Osteoblast (primary cell): ENCODE results near the gene L1TD1. TPM values are rescaled to one million over a fixed set of nuclear protein-coding genes. Genes with fewer than 3 reads are reported as not detected.
"Not testable (repeated sequence)": the region's sequence is repeated elsewhere in the genome, so short reads cannot be mapped to it uniquely, and the experiment has no call there.

Experiments
- DNase-seq: peaks from one replicate; pipeline ENCODE4 v3.0.0; 2011; ENCODE audit warnings: low spot score, mixed read lengths; ENCODE audit not compliant: insufficient read length; ENCODE audit errors: missing footprints
- H2AFZ ChIP-seq: 2 replicates; pipeline ENCODE4 v1.6.0; 2011; ENCODE audit warnings: mild to moderate bottlenecking, low read length
- H3K27ac ChIP-seq: 2 replicates; pipeline ENCODE4 v1.5.1; 2011; ENCODE audit warnings: mild to moderate bottlenecking, low read depth, low read length, moderate library complexity
- H3K27me3 ChIP-seq: 2 replicates; pipeline ENCODE4 v1.6.0; 2012; ENCODE audit warnings: mild to moderate bottlenecking, control low read depth, inconsistent platforms, low read length, moderate library complexity; ENCODE audit not compliant: insufficient read depth
- H3K36me3 ChIP-seq: 2 replicates; pipeline ENCODE4 v1.5.1; 2011; ENCODE audit warnings: mild to moderate bottlenecking, low read length, control low read depth, moderate library complexity; ENCODE audit not compliant: insufficient read depth
- H3K4me1 ChIP-seq: 2 replicates; pipeline ENCODE4 v1.5.1; 2011; ENCODE audit warnings: mild to moderate bottlenecking, low read length, control low read depth, moderate library complexity; ENCODE audit not compliant: insufficient read depth
- H3K4me2 ChIP-seq: 2 replicates; pipeline ENCODE4 v1.6.0; 2011; ENCODE audit warnings: mild to moderate bottlenecking, low read length; ENCODE audit not compliant: insufficient read depth
- H3K4me3 ChIP-seq: fragments of 200-600 bp; sonication (generic); 3 replicates; pipeline ENCODE4 v1.5.1; 2012; ENCODE audit warnings: mild to moderate bottlenecking, low read length, inconsistent platforms; ENCODE audit not compliant: insufficient read depth
- H3K79me2 ChIP-seq: 2 replicates; pipeline ENCODE4 v1.6.0; 2012; ENCODE audit warnings: mild to moderate bottlenecking, low read length, control low read depth, inconsistent platforms; ENCODE audit not compliant: insufficient read depth
- H3K9me3 ChIP-seq: 2 replicates; pipeline ENCODE4 v1.5.1; 2011; ENCODE audit warnings: low read depth, low read length, control low read depth
- H4K20me1 ChIP-seq: 2 replicates; pipeline ENCODE4 v1.6.0; 2012; ENCODE audit warnings: mild to moderate bottlenecking, low read length, control low read depth; ENCODE audit not compliant: insufficient read depth
- total RNA-seq: library from RNA; depleted of rRNA; stranded (reverse); fragments of >200 nt; gene quantifications from 2 replicates; pipeline ENCODE4 v1.2.3, GENCODE V29; 2012
- TF ChIP-seq, protein P1 (sequence below): IDR thresholded peaks from 2 replicates; pipeline ENCODE4 v1.5.1; 2011; ENCODE audit warnings: mild to moderate bottlenecking, low read depth, low read length, moderate library complexity; ENCODE audit errors: extremely low read depth

The L1TD1 gene, protein sequence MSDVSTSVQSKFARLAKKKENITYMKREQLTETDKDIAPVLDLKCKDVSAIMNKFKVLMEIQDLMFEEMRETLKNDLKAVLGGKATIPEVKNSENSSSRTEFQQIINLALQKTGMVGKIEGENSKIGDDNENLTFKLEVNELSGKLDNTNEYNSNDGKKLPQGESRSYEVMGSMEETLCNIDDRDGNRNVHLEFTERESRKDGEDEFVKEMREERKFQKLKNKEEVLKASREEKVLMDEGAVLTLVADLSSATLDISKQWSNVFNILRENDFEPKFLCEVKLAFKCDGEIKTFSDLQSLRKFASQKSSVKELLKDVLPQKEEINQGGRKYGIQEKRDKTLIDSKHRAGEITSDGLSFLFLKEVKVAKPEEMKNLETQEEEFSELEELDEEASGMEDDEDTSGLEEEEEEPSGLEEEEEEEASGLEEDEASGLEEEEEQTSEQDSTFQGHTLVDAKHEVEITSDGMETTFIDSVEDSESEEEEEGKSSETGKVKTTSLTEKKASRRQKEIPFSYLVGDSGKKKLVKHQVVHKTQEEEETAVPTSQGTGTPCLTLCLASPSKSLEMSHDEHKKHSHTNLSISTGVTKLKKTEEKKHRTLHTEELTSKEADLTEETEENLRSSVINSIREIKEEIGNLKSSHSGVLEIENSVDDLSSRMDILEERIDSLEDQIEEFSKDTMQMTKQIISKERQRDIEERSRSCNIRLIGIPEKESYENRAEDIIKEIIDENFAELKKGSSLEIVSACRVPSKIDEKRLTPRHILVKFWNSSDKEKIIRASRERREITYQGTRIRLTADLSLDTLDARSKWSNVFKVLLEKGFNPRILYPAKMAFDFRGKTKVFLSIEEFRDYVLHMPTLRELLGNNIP
- 0.29 TPM in 1 of 2 replicates, not detected in the other for total RNA-seq

GRCh38 chr1:62194651-62195544 is at the start of gene L1TD1:
Gene L1TD1 (plus strand): TSS chr1:62194849. CDS start chr1:62206629, 11,780 bp downstream.
- H3K4me1 ChIP-seq, result no peaks in the 10 kb centered on the region
- H2AFZ ChIP-seq, result no peak within 1 kb of the TSS
- no peaks in the 10 kb centered on the region for H3K9me3 ChIP-seq
- TF ChIP-seq, protein P1, sequence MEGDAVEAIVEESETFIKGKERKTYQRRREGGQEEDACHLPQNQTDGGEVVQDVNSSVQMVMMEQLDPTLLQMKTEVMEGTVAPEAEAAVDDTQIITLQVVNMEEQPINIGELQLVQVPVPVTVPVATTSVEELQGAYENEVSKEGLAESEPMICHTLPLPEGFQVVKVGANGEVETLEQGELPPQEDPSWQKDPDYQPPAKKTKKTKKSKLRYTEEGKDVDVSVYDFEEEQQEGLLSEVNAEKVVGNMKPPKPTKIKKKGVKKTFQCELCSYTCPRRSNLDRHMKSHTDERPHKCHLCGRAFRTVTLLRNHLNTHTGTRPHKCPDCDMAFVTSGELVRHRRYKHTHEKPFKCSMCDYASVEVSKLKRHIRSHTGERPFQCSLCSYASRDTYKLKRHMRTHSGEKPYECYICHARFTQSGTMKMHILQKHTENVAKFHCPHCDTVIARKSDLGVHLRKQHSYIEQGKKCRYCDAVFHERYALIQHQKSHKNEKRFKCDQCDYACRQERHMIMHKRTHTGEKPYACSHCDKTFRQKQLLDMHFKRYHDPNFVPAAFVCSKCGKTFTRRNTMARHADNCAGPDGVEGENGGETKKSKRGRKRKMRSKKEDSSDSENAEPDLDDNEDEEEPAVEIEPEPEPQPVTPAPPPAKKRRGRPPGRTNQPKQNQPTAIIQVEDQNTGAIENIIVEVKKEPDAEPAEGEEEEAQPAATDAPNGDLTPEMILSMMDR, result no peak
- no peaks in the 10 kb centered on the region for H3K79me2 ChIP-seq
- H4K20me1 ChIP-seq, result no peaks in the 10 kb centered on the region
- no peak within 1 kb of the TSS for H3K4me2 ChIP-seq
- H3K27me3 ChIP-seq, result peaks cover 4% of the 10 kb centered on the region
- no peaks in the 10 kb centered on the region for H3K36me3 ChIP-seq
- peak; percentile 84 for DNase-seq
- no peak within 1 kb of the TSS for H3K27ac ChIP-seq
- no peak within 1 kb of the TSS for H3K4me3 ChIP-seq

DNA sequence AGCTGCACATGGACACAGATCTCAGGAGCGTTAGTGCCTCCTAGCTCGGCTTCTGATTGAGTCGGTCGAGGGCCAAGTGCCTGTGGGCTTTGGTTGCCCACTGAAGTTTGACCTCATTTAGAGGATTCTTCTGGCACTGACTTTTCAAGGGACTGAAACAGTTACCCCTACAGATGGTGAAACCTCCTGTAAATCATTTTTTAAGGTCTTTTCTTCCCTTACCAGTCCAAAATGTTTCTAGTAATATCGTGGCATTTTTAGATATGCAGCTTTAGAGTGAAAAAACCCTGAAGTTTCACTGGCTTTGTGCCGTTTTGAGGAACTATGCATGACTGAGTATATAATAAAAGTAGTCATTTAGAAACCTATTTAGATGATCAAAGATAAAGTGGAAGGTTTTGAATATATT is 34.7 kb upstream of the L1TD1 start:
- TF ChIP-seq, protein P1, result no peak
- Histone ChIP-seq H3K9me3 (no peaks in the 10 kb centered on the region), H4K20me1 (no peaks in the 10 kb centered on the region), H2AFZ (no peak overlapping the region), H3K4me3 (no peak overlapping the region), H3K4me2 (no peak overlapping the region), H3K79me2 (no peaks in the 10 kb centered on the region), H3K4me1 (no peaks in the 10 kb centered on the region), H3K27ac (no peak overlapping the region), H3K27me3 (no peaks in the 10 kb centered on the region), H3K36me3 (no peaks in the 10 kb centered on the region)
- DNase-seq, result no peak

- Histone ChIP-seq H3K4me1 (no peaks in the 10 kb centered on the region), H3K4me3 (no peak overlapping the region), H3K79me2 (no peaks in the 10 kb centered on the region), H3K9me3 (no peaks in the 10 kb centered on the region), H3K4me2 (no peak overlapping the region), H3K27me3 (no peaks in the 10 kb centered on the region), H3K36me3 (no peaks in the 10 kb centered on the region), H2AFZ (no peak overlapping the region), H3K27ac (no peak overlapping the region), H4K20me1 (no peaks in the 10 kb centered on the region)
- TF ChIP-seq, protein P1, result no peak
- no peak for DNase-seq
Measured at GRCh38 chr1:62161711-62162110, 32.9 kb upstream of the L1TD1 start.

DNA sequence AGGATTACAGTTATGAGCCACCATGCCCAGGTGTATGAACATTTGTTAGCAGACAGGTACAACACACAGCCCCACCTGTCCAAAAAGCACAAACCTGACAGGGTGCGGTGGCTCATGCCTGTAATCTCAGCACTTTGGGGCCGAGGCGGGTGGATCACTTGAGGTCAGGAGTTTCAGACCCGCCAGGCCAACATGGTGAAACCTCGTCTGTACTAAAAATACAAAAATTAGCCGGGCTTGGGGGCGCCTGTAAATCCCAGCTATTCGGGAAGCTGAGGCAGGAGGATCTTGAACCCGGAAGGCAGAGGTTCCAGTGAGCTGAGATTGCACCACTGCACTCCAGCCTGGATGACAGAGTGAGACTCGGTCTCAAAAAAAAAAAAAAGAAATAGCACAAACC is 24.3 kb upstream of the L1TD1 start:
- not testable (repeated sequence) for H3K4me1 ChIP-seq, DNase-seq, H3K27ac ChIP-seq, H2AFZ ChIP-seq, H3K4me3 ChIP-seq, H3K79me2 ChIP-seq, H3K4me2 ChIP-seq, H3K36me3 ChIP-seq, H4K20me1 ChIP-seq, H3K9me3 ChIP-seq, H3K27me3 ChIP-seq
